NOMO-1 (cell line): ENCODE measurements around the gene DPH3.

Source experiments
- DNase-seq, 2 experiments: peaks; one replicate each; lab custom pipeline; 2025; ENCODE audit not compliant: unreplicated experiment in 2 of 2; lab: John Stamatoyannopoulos, UW

DPH3 gene

DNA sequence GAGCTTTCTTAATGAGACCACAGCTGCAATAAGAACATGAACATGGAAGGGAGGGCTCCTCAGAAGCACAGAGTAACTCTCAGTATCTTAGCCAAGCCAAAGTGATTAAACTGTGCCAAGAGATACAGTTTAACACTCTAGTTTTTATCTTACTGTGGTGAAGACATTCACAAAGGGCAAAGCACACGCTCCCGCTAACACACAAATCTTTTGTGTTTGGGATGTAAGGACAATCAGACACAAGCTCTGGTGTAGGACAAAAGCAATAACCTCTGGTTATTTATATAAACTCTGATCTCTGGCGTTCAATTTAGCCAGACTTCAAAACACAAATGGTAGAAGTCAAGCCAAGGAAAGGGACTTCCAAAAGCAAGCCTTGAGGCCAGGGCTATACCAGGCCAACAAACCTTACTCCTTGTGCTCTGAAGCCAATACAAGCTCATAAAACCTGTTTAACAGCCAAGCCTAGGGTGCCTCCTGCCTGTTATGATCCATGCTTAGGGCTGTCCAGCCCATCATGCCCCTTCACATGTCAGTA, 27.8 kb downstream of the DPH3 start:
- no peak for DNase-seq

- DNase-seq: no peak
These were observed 28.6 kb downstream of the DPH3 start for GRCh38 chr3:16236030-16236639.

- DNase-seq: no peak
These were observed 30.5 kb downstream of the DPH3 start for GRCh38 chr3:16234281-16234680.

DNA sequence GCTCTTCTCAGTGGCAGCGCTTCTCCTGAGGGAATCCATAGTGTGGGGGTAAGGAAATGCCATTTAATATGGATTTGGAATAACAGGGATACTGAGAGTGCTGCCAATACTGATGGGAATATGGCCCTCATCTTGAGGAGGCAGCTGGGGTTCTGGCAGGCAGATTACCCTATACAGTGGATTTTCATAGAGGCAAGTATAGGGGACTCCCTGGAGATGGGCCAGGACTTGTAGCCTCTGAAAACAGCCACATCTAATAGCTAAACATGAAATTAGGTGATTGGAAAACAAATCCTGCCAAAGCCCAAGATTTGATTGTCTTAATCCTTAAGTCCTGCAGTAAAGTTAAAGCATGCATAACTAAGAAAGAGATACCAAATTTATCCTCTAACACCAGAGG, 30.9 kb downstream of the DPH3 start:
- DNase-seq: no peak

DNA sequence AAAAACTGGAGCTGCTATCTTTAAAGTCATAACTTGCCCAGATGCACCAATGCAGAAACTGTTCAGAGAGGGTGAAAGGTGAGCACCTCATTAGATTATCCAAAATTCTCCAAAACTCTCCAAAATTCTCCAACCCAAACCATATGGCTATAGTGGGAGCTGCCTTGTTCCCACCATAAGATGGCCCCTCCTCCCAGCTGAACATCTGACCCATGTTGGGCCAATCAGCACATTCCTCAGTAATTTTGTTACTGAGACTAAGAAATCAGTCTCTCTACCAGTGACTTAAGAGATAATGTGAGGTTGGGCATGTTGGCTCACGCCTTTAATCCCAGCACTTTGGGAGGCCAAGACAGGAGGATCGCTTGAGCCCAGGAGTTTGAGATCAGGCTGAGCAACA, 32.8 kb downstream of the DPH3 start:
- no peak for DNase-seq

DNA sequence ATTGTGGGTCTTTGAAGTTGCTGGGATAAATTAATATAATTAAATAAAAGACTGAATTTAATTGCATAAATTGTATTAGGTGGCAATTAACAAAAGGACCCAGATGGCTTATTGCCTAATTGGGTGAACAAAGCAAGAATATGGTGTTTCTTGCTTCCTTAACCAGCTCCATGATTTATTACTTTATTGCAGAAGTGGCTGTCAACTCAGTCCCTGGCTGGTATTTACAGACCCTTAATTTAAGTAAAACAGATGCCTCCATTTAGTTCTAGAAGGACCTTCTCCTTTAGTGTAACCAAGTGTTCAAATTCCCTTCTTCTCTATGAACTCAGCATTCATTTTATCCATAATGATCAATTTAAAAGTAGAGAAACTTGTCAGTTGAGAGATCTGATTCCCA, 35.1 kb downstream of the DPH3 start:
- DNase-seq: peak; percentile 25 to 78

GRCh38 chr3:16227566-16227965, 37.2 kb downstream of the DPH3 start:
- DNase-seq: no peak

DNA sequence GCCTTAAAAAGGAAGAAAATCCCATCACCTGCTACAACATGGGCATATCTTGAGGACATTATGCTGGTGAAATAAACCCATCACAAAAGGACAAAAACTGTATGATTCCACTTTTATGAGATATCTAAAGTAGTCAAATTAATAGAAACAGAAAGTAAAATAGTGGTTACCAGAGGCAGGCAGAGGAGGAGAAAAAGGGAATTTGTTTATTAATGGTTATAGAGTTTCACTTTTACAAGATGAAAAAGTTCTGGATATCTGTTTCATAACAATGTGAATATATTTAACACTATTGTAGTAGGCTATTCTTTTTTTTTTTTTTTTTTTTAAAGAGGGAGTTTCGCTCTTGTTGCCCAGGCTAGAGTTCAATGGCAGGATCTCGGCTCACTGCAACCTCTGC, 40.4 kb downstream of the DPH3 start:
- no peak for DNase-seq

- DNase-seq: no peak
These were observed 42.2 kb downstream of the DPH3 start for GRCh38 chr3:16222547-16222946.

DNA sequence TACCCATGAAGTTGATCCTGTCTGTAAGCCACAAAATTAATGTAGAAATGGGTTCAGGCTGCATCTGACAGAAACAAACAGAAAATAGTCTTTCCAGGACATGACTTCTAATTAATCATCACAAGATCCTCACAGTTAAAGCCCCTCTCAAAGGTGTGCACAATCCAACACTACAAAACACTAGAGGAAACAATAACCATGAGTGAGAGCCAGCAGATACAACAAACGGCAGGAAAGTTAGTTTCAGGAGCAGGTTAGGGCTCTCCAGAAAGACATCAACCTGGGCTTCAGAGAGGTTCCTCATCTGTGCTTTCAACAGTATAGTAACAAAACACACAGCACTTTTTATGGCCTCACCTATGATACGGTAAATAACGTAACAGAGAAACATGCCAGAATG, 42.8 kb downstream of the DPH3 start:
- DNase-seq: no peak

DNA sequence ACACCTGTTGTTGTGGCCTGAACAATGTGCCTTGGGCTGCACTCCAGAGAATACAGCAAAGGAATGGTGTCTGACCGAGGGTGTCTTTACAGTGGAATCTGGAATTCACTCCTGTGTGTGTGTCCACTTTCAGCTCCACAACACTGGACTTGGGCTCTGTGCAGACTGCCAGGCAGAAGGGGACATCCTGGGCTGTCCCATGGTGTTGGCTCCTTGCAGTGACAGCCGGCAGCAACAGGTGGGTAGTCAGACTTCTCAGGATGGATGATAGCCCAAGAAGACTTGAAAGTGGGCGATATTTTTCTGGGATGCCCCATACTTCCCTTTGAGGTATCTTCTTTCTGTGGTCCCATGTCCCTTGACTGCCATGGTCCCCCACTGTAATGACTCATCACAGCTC, 45.0 kb downstream of the DPH3 start:
- DNase-seq: no peak

GRCh38 chr3:16216373-16216935, 48.3 kb downstream of the DPH3 start:
- DNase-seq: no peak

DNA sequence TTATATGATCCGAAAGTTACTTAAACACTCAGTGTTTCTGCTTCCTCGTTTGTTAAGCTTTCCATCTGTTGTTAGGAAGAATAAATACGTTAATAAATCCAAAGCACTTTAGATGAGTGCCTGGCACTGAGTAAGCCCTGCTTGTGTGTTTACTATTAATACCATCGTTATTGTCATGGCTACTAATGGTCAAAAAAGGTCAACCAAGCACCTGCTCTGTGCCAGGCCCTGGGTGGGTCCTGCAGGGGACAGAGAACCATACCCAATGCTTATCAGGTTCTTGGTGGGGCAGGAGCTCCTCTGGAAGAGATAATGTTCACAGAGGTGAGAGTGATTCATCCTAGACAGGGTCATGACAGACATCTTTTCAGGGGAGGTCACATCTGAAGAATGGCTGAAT, 50.4 kb downstream of the DPH3 start:
- DNase-seq: no peak

GRCh38 chr3:16211176-16211904, 53.4 kb downstream of the DPH3 start:
- DNase-seq: no peak
